RWPE2 (cell line): ENCODE data around the gene MTMR8.
"Not testable (repeated sequence)": the region's sequence is repeated elsewhere in the genome, so short reads cannot be mapped to it uniquely, and the experiment has no call there.

Source experiments
- ATAC-seq: fragments of 200-7000 bp; cut with Tn5 transposase; 3 replicates; pipeline ENCODE4 v1.9.1; 2021; ENCODE audit warnings: low read depth
- DNase-seq: peaks from one replicate; pipeline ENCODE4 v3.0.0-alpha.2; 2020; ENCODE audit warnings: low spot score
- H3K27ac ChIP-seq: fragments of 450-650 bp; 2 replicates; pipeline ENCODE4 v1.5.1; 2017; ENCODE audit warnings: mild to moderate bottlenecking; ENCODE audit not compliant: poor library complexity, severe bottlenecking
- H3K27me3 ChIP-seq: fragments of 250-450 bp; sonication (Bioruptor Pico); 2 replicates; pipeline ENCODE4 v1.5.1; 2021; ENCODE audit warnings: mild to moderate bottlenecking, moderate library complexity; ENCODE audit not compliant: insufficient read depth, poor library complexity, severe bottlenecking
- H3K36me3 ChIP-seq: fragments of 250-450 bp; sonication (Bioruptor Pico); 2 replicates; pipeline ENCODE4 v1.5.1; 2020; ENCODE audit warnings: low read depth, mild to moderate bottlenecking, moderate library complexity
- H3K4me1 ChIP-seq: fragments of 250-450 bp; sonication (Bioruptor Pico); 2 replicates; pipeline ENCODE4 v1.5.1; 2021; ENCODE audit warnings: mild to moderate bottlenecking, moderate library complexity; ENCODE audit not compliant: insufficient read depth, poor library complexity, severe bottlenecking
- H3K4me3 ChIP-seq: fragments of 250-450 bp; sonication (Bioruptor Pico); 2 replicates; pipeline ENCODE4 v1.5.1; 2021; ENCODE audit warnings: mild to moderate bottlenecking, moderate library complexity; ENCODE audit not compliant: severe bottlenecking
- H3K9me3 ChIP-seq: fragments of 250-450 bp; sonication (Bioruptor Pico); 2 replicates; pipeline ENCODE4 v1.5.1; 2021; ENCODE audit warnings: mild to moderate bottlenecking, moderate library complexity; ENCODE audit not compliant: severe bottlenecking
- CTCF ChIP-seq: fragments of 450-650 bp; IDR thresholded peaks from one replicate; pipeline ENCODE4 v1.5.1; 2017; ENCODE audit warnings: mild to moderate bottlenecking, moderate library complexity; ENCODE audit not compliant: poor library complexity, severe bottlenecking

Gene MTMR8

GRCh38 chrX:64428371-64428770 lies 33.1 kb upstream of the MTMR8 start:
- H3K4me1 ChIP-seq = no peaks in the 10 kb centered on the region
- no peak for ATAC-seq

DNA sequence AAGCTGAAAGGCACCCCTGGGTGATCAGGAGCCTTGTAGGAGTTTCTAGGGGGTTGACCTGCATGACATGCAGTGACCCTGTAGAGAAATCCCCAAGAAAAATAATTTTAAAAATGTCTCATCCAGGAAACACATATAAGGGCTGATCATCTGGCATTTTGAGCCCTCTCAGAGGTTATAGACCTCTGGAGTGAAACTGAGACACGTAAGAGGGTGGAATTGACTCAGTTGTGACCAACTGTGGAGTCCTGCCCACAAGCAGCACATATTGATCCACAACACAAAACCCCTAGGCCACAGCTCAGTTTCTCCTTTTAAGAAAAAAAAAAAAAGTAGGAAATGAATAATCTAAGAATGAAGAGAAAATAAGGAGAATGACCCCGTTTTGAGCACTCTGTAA lies 32.5 kb upstream of the MTMR8 start:
- no peaks in the 10 kb centered on the region for H3K36me3 ChIP-seq
- H3K27me3 ChIP-seq = no peaks in the 10 kb centered on the region
- no peaks in the 10 kb centered on the region for H3K4me1 ChIP-seq
- TF ChIP-seq CTCF = no peak
- DNase-seq (no peak), ATAC-seq (no peak)
- no peaks in the 10 kb centered on the region for H3K9me3 ChIP-seq
- no peak overlapping the region for H3K4me3 ChIP-seq
- H3K27ac ChIP-seq = no peak overlapping the region

More at GRCh38 chrX:64428371-64428770, 33.1 kb upstream of the MTMR8 start:
- no peaks in the 10 kb centered on the region for H3K36me3 ChIP-seq
- TF ChIP-seq CTCF = no peak
- no peaks in the 10 kb centered on the region for H3K27me3 ChIP-seq
- no peak overlapping the region for H3K4me3 ChIP-seq
- H3K27ac ChIP-seq = no peak overlapping the region
- H3K9me3 ChIP-seq = no peaks in the 10 kb centered on the region
- no peak for DNase-seq

DNA sequence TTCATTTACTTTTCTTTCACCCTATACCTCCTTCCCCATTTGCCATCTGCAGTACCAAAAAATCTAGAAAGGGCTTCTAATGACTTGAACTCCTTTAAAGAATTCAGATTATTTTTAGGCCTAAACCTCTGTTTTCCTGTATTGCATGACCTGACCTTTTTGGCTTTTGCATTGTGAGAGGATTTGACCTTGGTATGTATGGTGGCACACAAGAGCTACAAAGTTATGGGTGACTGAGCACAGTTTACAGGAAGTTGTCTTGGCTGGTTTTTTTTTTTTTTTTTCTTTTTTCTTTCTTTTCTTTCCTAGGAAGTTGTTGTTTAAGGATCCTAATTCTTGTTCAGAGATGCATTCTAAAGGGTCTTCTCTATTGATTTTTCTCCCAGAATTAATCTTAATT lies 32.0 kb upstream of the MTMR8 start:
- Histone ChIP-seq H3K27ac (no peak overlapping the region), H3K4me1 (no peaks in the 10 kb centered on the region), H3K36me3 (no peaks in the 10 kb centered on the region), H3K27me3 (no peaks in the 10 kb centered on the region), H3K4me3 (no peak overlapping the region), H3K9me3 (no peaks in the 10 kb centered on the region)
- DNase-seq = no peak
- TF ChIP-seq CTCF = no peak
- ATAC-seq = no peak

DNA sequence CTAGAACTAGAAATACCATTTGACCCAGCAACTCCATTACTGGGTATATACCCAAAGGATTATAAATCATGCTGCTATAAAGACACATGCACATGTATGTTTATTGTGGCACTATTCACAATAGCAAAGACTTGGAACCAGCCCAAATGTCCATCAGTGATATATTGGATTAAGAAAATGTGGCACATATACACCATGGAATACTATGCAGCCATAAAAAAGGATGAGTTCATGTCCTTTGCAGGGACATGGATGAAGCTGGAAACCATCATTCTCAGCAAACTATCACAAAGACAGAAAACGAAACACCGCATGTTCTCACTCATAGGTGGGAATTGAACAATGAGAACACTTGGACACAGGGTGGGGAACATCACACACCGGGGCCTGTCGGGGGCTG lies 14.5 kb upstream of the MTMR8 start:
- ATAC-seq, H3K27ac ChIP-seq, DNase-seq, H3K4me1 ChIP-seq, H3K27me3 ChIP-seq, H3K36me3 ChIP-seq, H3K9me3 ChIP-seq, H3K4me3 ChIP-seq: not testable (repeated sequence)

- no peaks in the 10 kb centered on the region for H3K36me3 ChIP-seq
- H3K27ac ChIP-seq = no peak overlapping the region
- no peak for ATAC-seq
- TF ChIP-seq CTCF = no peak
- H3K4me3 ChIP-seq = no peak overlapping the region
- DNase-seq = no peak
- no peaks in the 10 kb centered on the region for H3K27me3 ChIP-seq
- H3K9me3 ChIP-seq = no peaks in the 10 kb centered on the region
- H3K4me1 ChIP-seq = no peaks in the 10 kb centered on the region
Measured at GRCh38 chrX:64398088-64398487, 2.8 kb upstream of the MTMR8 start.
